ENCODE data around the gene CACYBP.

The CACYBP gene

DNA sequence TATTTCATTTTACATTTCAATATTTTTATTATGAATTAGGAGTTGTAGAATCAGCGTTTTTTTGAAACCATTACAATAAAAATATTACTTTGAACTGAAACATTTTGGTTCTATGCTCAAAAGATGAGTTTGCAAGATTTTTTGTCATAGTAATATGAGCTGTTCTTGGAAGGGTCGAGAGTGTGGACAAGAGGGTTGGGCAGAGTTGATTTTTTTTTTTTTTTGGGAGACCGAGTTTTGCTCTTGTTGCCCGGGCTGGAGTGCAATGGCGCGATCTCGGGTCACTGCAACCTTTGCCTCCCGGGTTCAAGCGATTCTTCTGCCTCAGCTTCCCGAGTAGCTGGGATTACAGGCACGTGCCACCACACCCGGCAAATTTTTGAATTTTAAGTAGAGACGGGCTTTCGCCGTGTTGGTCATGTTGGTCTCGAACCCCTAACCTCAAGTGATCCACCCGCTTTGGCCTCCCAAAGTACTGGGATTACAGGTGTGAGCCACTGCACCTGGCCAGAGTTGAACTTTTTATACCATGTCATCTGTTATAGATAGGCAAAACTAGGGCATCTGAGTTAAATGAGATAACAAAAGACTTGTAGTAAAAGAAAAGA lies 3.3 kb downstream of the CACYBP start:
- Histone ChIP-seq H3K79me2 (ENCODE audit: insufficient read depth, low read length) (peaks cover 78% of the 10 kb centered on the region), H3K27me3 (ENCODE audit: insufficient read depth, low read length) (no peaks in the 10 kb centered on the region), H3K4me3 (ENCODE audit: low read depth, low read length, poor library complexity, severe bottlenecking) (no peak overlapping the region), H4K20me1 (ENCODE audit: insufficient read depth, low read length) (peaks cover 8% of the 10 kb centered on the region; the same call in 1 of the 2 replicates), H3F3A (ENCODE audit: insufficient read depth, low read length) (no peaks in the 10 kb centered on the region), H3K27ac (ENCODE audit: low read depth, low read length, poor library complexity, severe bottlenecking) (no peak overlapping the region), H2AFZ (ENCODE audit: low read length) (no peak overlapping the region), H3K36me3 (ENCODE audit: insufficient read depth, low read length) (peaks cover 48% of the 10 kb centered on the region), H3K9me3 (ENCODE audit: low read length) (no peaks in the 10 kb centered on the region), H3K9me2 (ENCODE audit: low read depth, low read length) (no peaks in the 10 kb centered on the region), H3K9ac (ENCODE audit: low read length) (no peak overlapping the region), H3K4me1 (ENCODE audit: insufficient read depth, low read length, severe bottlenecking) (peaks cover 36% of the 10 kb centered on the region), H3K4me2 (ENCODE audit: low read length) (peak overlapping the region; percentile 81; the same call in 1 of the 2 replicates)
- TF ChIP-seq EZH2 (IDR thresholded peaks at IDR 0.05; ENCODE audit: borderline replicate concordance, low read length), result no peak
- TF ChIP-seq, protein P1, sequence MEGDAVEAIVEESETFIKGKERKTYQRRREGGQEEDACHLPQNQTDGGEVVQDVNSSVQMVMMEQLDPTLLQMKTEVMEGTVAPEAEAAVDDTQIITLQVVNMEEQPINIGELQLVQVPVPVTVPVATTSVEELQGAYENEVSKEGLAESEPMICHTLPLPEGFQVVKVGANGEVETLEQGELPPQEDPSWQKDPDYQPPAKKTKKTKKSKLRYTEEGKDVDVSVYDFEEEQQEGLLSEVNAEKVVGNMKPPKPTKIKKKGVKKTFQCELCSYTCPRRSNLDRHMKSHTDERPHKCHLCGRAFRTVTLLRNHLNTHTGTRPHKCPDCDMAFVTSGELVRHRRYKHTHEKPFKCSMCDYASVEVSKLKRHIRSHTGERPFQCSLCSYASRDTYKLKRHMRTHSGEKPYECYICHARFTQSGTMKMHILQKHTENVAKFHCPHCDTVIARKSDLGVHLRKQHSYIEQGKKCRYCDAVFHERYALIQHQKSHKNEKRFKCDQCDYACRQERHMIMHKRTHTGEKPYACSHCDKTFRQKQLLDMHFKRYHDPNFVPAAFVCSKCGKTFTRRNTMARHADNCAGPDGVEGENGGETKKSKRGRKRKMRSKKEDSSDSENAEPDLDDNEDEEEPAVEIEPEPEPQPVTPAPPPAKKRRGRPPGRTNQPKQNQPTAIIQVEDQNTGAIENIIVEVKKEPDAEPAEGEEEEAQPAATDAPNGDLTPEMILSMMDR (IDR thresholded peaks at IDR 0.05; ENCODE audit: low read length), result no peak

DNA sequence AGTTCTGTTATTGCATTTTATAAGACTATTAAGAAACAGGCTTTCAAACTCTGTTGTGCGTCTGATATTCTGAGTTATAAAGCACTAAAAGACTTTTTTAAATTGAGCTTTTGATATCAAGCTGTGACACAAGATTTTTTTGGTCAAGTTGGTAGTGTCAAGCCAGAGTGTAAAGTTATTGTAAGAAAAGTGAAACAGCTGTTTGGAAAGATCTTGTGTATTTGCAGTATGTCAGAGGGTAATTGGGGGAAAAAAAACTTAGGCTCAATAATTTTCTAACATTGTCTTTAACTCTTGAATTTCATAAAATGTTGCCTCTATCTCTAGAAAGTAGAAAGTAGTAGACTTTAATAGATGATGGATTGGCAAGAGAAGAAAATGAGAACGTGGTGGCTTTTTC lies 3.8 kb downstream of the CACYBP start:
- H3K4me2 ChIP-seq (ENCODE audit: low read length), result peak overlapping the region; percentile 29; the same call in 1 of the 2 replicates
- H3K36me3 ChIP-seq (ENCODE audit: insufficient read depth, low read length), result peaks cover 53% of the 10 kb centered on the region

DNA sequence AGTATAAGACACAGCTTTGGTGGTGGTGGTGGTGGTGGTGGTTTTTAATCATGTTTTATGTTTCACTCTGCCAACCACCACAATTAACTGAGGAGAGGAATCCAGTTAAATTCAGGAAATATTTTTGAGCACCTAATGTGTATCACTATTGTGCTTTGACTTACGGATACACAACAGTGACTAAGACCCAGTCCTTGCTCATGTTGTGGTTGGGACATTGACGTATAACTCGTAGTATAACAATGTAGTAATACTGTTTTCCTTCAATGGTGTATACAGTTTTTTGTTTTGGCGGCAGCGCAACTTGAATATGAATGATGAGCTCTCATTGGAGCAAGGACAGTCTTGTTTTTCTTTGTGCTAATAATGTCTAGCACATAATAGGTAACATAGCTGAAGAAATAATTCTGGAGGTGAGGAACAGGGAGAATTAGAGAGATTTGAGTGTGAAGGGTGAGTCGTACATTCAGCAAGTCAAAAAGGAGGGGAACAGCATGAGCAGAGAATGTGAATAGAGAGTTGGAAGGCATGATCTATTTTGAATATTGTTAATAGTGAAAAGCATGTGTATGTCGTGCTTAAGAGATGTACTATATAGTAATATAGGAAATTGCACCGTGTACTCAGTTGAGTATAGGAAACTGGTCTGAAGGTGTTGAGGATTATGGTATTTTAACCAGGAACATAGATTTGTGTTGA lies 5.5 kb downstream of the CACYBP start:
- no peak overlapping the region for H3K9ac ChIP-seq (ENCODE audit: low read length)

More for the DNA sequence above, 3.8 kb downstream of the CACYBP start:
- Histone ChIP-seq H3K9ac (ENCODE audit: low read length) (no peak overlapping the region), H3K4me1 (ENCODE audit: insufficient read depth, low read length, severe bottlenecking) (peaks cover 32% of the 10 kb centered on the region), H3K79me2 (ENCODE audit: insufficient read depth, low read length) (peaks cover 78% of the 10 kb centered on the region), H2AFZ (ENCODE audit: low read length) (no peak overlapping the region), H3K9me3 (ENCODE audit: low read length) (no peaks in the 10 kb centered on the region), H3K27ac (ENCODE audit: low read depth, low read length, poor library complexity, severe bottlenecking) (no peak overlapping the region), H3K9me2 (ENCODE audit: low read depth, low read length) (no peaks in the 10 kb centered on the region), H3F3A (ENCODE audit: insufficient read depth, low read length) (no peaks in the 10 kb centered on the region), H4K20me1 (ENCODE audit: insufficient read depth, low read length) (peaks cover 8% of the 10 kb centered on the region; the same call in 1 of the 2 replicates), H3K4me3 (ENCODE audit: low read depth, low read length, poor library complexity, severe bottlenecking) (no peak overlapping the region), H3K27me3 (ENCODE audit: insufficient read depth, low read length) (no peaks in the 10 kb centered on the region)
- TF ChIP-seq EZH2 (IDR thresholded peaks at IDR 0.05; ENCODE audit: borderline replicate concordance, low read length), result no peak
- TF ChIP-seq, protein P1 (IDR thresholded peaks at IDR 0.05; ENCODE audit: low read length), result no peak

More for the DNA sequence above, 5.5 kb downstream of the CACYBP start:
- H2AFZ ChIP-seq (ENCODE audit: low read length), result no peak overlapping the region
- H4K20me1 ChIP-seq (ENCODE audit: insufficient read depth, low read length), result peaks cover 8% of the 10 kb centered on the region; the same call in 1 of the 2 replicates
- peaks cover 68% of the 10 kb centered on the region for H3K36me3 ChIP-seq (ENCODE audit: insufficient read depth, low read length)
- no peaks in the 10 kb centered on the region for H3K9me3 ChIP-seq (ENCODE audit: low read length)
- TF ChIP-seq, protein P1 (IDR thresholded peaks at IDR 0.05; ENCODE audit: low read length), result no peak
- TF ChIP-seq EZH2 (IDR thresholded peaks at IDR 0.05; ENCODE audit: borderline replicate concordance, low read length), result no peak
- H3K9me2 ChIP-seq (ENCODE audit: low read depth, low read length), result no peaks in the 10 kb centered on the region
- peaks cover 32% of the 10 kb centered on the region for H3K4me1 ChIP-seq (ENCODE audit: insufficient read depth, low read length, severe bottlenecking)
- H3K4me3 ChIP-seq (ENCODE audit: low read depth, low read length, poor library complexity, severe bottlenecking), result no peak overlapping the region
- H3K27me3 ChIP-seq (ENCODE audit: insufficient read depth, low read length), result no peaks in the 10 kb centered on the region
- peaks cover 75% of the 10 kb centered on the region for H3K79me2 ChIP-seq (ENCODE audit: insufficient read depth, low read length)
- H3K4me2 ChIP-seq (ENCODE audit: low read length), result no peak overlapping the region
- H3K27ac ChIP-seq (ENCODE audit: low read depth, low read length, poor library complexity, severe bottlenecking), result no peak overlapping the region
- no peaks in the 10 kb centered on the region for H3F3A ChIP-seq (ENCODE audit: insufficient read depth, low read length)
